ENCODE data around the gene MYRF.

The MYRF gene

GRCh38 chr11:61815790-61816735 lies 63.6 kb downstream of the MYRF start:
- peak; percentile 73 for DNase-seq (ENCODE audit: low spot score)
- FAIRE-seq, result no peak

DNA sequence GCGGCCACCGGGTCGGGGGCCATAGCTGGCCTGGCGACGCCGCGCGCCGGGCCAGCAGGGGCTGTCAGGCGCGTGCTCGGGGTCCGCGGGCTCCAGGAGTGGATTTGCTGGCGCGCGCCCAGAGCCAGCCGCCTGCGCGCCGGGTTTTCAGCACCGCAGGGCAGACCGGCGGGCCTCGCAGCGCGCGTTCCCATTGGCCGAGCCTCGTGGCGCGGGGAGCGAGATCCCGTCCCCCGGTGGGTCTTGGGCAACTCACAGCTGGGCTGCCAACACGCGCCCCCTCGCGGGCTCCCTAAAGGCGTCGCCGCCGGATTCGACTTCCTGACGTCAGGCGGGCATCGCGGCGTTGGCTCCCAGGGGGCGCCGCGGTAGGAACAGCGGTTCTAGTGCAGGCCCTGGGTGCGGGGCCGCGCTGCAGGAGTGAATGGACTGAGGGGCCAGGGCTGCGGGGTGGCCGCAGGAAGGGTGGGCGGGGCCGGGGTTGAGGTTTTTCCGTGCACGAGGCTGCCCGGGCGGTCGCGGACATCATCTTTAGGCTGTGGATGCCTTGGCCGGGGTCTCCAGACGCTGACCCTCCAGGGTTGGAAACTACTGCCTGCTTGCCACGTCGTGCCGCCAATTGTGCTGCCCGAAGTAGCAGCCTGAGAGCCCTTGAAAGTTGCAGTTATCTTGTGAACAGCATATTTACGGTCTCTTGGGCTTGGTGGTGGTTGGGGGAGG lies 64.5 kb downstream of the MYRF start, which contains the start of gene FADS1:
Gene FADS1, minus strand, starts transcription at position 268 of the 720 bp plus-strand sequence. Its CDS starts 74 bp downstream, at position 194.
- FAIRE-seq, result no peak
- peak; percentile 87 for DNase-seq (ENCODE audit: low spot score)

GRCh38 chr11:61817471-61818202 lies 65.2 kb downstream of the MYRF start:
- no peak for FAIRE-seq

GRCh38 chr11:61820174-61820573 lies 67.7 kb downstream of the MYRF start:
- FAIRE-seq, result no peak
- peak; percentile 42 for DNase-seq (ENCODE audit: low spot score)

More at GRCh38 chr11:61817471-61818202, 65.2 kb downstream of the MYRF start:
- DNase-seq (ENCODE audit: low spot score), result no peak

- no peak for DNase-seq (ENCODE audit: low spot score)
- FAIRE-seq, result no peak
Measured at GRCh38 chr11:61826930-61827570, 74.6 kb downstream of the MYRF start.

- FAIRE-seq, result peak; percentile 79
Measured at GRCh38 chr11:61827571-61828378, 75.3 kb downstream of the MYRF start, which contains the start of gene FADS2. TSS of gene FADS2 (plus strand) at chr11:61828300. CDS start at chr11:61828391, 91 bp downstream.

GRCh38 chr11:61828379-61828628 lies 75.9 kb downstream of the MYRF start:
- DNase-seq (ENCODE audit: low spot score) (no peak), FAIRE-seq (no peak)

More at GRCh38 chr11:61827571-61828378, 75.3 kb downstream of the MYRF start, which contains the start of gene FADS2:
- DNase-seq (ENCODE audit: low spot score), result peak; percentile 90

GRCh38 chr11:61828629-61829407 lies 76.4 kb downstream of the MYRF start:
- FAIRE-seq (no peak), DNase-seq (ENCODE audit: low spot score) (no peak)

DNA sequence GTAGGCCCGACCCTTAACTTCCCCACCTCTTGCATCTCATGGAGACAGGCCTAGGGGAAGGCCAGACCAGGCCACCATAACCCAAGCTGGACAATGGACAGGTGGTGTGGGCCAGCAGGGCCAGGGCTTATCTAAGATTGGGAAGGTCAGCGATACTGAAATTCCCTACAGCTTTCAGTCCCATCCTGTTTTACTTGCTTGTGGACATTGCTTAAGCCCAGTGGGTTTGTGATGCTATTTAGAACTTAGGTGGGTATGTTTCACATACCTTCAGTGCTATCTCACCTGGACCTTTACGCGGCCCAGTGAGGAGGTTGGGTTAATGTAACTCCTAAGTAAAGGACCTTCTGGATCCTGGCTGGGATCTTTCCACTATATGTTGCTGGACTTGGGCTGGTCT lies 77.4 kb downstream of the MYRF start:
- DNase-seq (ENCODE audit: low spot score) (no peak), FAIRE-seq (no peak)

GRCh38 chr11:61830237-61831105 lies 78.0 kb downstream of the MYRF start:
- no peak for FAIRE-seq

GRCh38 chr11:61832207-61832606 lies 79.8 kb downstream of the MYRF start:
- DNase-seq (ENCODE audit: low spot score) (no peak), FAIRE-seq (no peak)

More at GRCh38 chr11:61830237-61831105, 78.0 kb downstream of the MYRF start:
- no peak for DNase-seq (ENCODE audit: low spot score)

- DNase-seq (ENCODE audit: low spot score) (no peak), FAIRE-seq (no peak)
Measured at GRCh38 chr11:61832754-61833153, 80.3 kb downstream of the MYRF start.

DNA sequence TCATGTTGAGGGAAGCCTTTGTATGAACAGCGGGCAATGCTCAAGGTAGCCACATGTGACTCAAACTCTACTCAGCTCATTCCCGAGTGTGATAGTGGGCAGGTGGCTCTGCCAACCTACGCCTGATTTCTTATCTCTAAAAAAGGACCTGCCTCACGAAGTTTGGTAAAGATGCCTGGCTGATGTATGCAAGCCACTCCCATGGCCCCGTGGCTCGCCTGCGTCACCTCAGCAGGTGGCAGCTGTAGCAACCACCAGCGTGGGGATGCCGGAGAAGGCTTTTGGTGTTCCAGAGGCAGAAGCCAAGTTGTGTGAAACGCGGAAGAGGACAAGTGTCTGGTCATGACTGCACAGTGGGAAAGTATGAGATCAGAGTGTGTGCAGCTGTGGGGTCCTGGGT lies 81.0 kb downstream of the MYRF start:
- DNase-seq (ENCODE audit: low spot score), result no peak
- no peak for FAIRE-seq

DNA sequence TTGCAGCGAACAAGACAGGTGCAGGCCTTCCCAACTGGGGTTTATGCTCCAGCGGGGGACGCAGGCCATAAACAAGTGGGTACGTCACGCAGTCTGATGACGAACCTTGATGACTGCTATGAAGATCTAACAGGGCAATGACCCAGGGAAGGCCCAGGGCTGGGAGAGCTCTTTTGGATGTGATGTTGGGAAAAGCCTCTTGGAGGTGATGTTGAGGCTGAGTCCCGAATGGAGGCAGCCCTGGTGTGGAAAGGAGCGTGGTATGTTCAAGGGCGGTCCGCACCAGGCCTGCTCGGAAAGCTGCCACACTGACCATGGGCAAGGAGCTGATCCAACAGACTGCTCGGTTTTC lies 81.5 kb downstream of the MYRF start:
- no peak for FAIRE-seq
- DNase-seq (ENCODE audit: low spot score), result no peak

DNA sequence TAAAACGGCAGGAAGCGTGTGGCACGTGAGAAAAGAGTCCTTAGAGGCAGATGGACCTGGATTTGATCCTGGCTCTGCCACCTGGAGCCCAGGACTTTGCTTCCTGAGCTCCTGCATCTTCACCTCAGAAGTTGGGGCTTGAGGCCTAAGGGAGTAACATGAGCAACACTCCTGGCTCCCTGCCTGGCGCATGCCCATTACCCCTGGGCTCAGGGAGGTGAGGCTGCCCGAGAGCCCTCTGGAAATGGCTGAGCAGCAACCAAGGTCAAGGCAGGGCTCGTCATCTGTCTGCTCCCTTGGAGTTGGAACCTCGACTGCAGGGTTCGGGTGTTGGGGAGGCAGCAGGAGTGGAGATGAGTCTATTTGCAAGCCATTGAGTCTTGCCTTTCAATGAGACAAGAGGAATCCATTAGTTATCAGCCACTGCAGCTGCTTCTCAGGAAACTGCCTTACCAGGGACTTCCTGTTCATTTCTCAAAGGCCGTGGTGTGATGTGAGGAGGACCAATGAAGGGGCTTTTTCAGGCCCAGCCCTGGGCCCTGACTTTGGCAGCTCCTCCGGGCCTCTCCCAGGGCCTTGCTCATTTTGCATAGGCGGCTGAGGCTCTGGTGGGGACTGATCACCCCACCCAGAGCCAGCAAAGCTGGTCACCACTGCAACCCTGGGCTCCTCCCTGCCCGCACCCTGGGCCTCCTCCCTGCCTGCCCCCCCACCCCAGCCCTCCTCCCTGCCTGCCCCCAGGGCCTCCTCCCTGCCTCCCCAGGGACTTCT lies 82.0 kb downstream of the MYRF start:
- DNase-seq (ENCODE audit: low spot score) (no peak), FAIRE-seq (no peak)

DNA sequence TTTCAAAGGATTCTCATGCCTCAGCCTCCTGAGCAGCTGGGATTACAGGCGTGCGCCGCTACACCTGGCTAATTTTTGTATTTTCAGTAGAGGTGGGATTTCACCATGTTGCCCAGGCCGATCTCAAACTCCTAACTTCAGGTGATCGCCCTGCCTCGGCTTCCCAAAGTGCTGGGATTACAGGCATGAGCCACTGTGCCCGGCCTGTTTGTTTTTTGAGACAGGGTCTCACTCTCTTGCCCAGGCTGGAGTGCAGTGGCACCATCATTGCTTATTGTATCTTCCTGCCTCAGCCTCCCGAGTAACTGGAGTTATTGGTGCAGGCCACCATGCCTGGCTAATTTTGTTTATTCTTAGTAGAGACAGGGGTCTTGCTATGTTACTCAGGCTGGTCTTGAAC lies 83.8 kb downstream of the MYRF start:
- FAIRE-seq, result no peak

DNA sequence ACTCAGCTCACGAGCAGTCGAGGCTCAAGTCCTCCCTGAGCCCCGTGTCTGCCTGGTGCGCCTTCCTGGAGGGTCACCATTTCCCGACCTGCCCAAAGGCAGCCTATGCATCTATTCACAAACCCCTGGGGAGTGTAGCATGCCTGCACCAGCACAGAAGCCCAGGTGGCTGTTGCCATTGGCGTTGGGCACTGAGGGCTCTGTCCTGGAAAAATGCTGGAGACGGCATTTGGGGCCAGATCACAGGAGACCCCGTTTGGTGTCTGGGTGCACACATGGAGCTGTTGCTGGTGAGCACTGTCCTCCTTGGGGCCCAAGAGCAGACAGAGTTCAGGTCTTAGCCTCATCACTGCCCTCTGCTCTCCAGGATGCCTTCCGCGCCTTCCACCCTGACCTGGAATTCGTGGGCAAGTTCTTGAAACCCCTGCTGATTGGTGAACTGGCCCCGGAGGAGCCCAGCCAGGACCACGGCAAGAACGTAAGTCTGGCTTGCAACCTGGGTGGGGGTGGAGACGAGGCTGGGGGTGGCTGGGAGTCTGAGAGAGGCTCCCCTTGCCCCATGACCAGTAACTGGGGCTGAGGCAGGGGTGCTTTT lies 85.1 kb downstream of the MYRF start:
- DNase-seq (ENCODE audit: low spot score), result no peak
- FAIRE-seq, result no peak

More for the DNA sequence above, 83.8 kb downstream of the MYRF start:
- no peak for DNase-seq (ENCODE audit: low spot score)

All from RCC 7860 (cell line).